ENCODE results near the gene ATPAF1. TPM values are rescaled to one million over a fixed set of nuclear protein-coding genes. Genes with fewer than 3 reads are reported as not detected.

The ATPAF1 gene
- total RNA-seq, 3 donors from 2014 or later = 42.3 to 68.8 (median 44.8) TPM

DNA sequence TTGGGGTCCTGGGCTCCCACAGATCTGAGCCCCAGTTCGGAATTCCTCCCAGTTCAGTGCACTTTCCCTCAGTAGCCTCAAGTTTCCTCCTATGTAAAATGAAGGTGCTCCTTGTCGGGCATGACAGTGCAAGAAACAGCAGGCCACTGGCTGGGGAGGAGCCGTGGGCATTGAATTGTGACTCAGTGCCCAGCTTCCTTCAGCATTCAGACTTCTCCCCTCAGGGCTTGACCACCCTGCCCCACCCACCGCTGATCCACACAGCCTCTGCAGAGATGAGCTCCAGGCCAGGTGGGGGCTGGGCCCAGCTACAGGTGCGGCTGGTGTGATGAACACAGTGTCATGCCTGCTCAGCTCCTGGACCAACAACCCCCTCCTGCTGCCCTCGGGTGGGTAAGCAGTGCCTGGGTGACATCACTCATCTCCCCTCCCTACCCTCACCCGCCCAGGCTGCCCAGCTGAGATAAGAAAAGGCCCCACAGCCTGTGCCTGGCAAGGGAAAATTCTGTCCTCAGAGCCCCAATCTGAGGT lies 56.4 kb downstream of the ATPAF1 start:
- Histone ChIP-seq H3K36me3 (no peaks in the 10 kb centered on the region), H3K4me1 (peaks cover 0 to 20% of the 10 kb centered on the region in 2 donors), H3K4me3 (peak overlapping the region in 1 of 3 donors; percentile 29), H3K9me3 (no peaks in the 10 kb centered on the region), H3K27ac (peak overlapping the region in 1 of 2 donors; percentile 46), H3K27me3 (no peaks in the 10 kb centered on the region)
- intact Hi-C loops (cut with DNase I; ENCODE audit: low total_unique reads) = no loop called here
- DNase-seq (ENCODE audit: low spot score in 2 of 2) = no peak
- no peak for TF ChIP-seq POLR2A (IDR thresholded peaks at IDR 0.05)
- TF ChIP-seq, protein P1, sequence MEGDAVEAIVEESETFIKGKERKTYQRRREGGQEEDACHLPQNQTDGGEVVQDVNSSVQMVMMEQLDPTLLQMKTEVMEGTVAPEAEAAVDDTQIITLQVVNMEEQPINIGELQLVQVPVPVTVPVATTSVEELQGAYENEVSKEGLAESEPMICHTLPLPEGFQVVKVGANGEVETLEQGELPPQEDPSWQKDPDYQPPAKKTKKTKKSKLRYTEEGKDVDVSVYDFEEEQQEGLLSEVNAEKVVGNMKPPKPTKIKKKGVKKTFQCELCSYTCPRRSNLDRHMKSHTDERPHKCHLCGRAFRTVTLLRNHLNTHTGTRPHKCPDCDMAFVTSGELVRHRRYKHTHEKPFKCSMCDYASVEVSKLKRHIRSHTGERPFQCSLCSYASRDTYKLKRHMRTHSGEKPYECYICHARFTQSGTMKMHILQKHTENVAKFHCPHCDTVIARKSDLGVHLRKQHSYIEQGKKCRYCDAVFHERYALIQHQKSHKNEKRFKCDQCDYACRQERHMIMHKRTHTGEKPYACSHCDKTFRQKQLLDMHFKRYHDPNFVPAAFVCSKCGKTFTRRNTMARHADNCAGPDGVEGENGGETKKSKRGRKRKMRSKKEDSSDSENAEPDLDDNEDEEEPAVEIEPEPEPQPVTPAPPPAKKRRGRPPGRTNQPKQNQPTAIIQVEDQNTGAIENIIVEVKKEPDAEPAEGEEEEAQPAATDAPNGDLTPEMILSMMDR (IDR thresholded peaks at IDR 0.05) = no peak

DNA sequence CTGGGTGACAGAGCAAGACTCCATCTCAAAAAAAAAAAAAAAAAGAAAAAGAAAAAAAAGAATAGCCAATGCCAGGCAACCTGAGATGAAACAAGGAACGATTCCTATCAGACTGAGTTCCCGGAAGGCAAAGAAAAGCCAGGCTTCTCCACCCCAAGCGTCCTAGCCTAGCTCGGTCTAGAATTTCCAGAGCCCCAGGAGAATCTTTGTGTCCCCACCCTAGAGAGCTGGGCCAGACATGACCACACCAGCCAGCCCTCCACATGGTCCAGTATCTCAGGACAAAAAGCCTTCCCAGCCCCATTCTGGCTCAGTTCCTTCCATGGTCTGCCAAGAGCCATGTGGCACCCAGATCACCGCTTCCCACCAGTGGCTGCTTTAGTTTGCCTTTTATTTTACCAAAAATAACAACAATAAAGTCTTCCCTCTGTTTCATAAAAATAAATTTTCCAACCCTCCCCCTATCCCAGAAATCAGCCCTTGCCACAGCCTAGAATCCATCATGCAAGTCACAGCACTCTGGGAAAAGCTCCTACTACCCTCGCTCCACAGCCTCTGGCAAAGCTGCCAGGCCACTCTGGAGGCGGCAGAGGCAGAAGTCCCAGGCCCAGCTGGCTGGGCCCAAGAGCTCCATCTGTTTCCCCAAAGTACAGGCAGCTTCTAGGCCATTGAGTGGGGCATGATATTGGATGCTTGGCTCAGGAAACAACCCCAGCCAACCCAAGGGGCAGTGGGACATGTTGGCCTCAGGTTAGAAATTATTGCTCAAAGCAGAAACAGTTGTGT lies 60.6 kb downstream of the ATPAF1 start:
- Histone ChIP-seq H3K36me3 (no peaks in the 10 kb centered on the region), H3K27ac (no peak overlapping the region), H3K4me3 (no peak overlapping the region), H3K4me1 (peaks cover 0 to 5% of the 10 kb centered on the region in 2 donors), H3K27me3 (no peaks in the 10 kb centered on the region), H3K9me3 (no peaks in the 10 kb centered on the region)
- no peak for DNase-seq (ENCODE audit: low spot score in 2 of 2)
- intact Hi-C loops (cut with DNase I; ENCODE audit: low total_unique reads) = no loop called here
- TF ChIP-seq, protein P1 (IDR thresholded peaks at IDR 0.05) = no peak
- TF ChIP-seq POLR2AphosphoS5 (IDR thresholded peaks at IDR 0.05) = no peak
- TF ChIP-seq POLR2A (IDR thresholded peaks at IDR 0.05) = no peak

DNA sequence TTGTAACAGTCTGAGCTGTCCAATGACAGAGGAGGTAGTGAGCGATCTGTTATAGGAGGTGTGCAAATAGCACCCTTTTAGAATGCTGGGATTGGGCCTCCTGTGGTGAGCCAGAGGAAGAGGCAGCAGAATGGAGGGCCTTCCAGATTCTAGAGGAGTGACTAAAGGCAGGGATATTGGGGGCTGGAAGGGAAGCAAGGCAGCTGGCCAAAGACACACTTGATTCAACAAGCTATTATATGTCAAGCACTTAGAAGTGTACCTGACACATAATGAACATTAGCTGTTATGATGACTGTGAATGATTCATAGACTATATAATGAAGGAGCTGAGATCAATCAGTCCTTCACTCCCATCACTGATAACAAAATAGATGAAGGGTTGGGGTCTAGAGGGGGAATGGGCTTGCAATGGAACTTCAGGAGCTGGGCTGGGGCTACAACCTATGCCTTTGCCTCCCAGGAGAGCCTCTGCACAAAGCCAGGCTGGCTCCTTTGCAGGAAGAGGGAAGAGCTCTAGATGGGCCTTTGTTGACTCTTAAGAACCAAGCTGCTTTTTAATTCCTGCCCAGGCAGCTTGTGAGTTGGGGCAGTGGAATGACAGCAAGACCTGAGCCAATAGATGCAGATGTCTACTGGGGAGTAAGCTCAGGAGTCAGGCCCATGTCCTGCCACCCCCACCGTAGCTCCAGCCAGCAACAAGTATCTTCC lies 61.8 kb downstream of the ATPAF1 start:
- no peaks in the 10 kb centered on the region for H3K36me3 ChIP-seq
- no peak overlapping the region for H3K27ac ChIP-seq

DNA sequence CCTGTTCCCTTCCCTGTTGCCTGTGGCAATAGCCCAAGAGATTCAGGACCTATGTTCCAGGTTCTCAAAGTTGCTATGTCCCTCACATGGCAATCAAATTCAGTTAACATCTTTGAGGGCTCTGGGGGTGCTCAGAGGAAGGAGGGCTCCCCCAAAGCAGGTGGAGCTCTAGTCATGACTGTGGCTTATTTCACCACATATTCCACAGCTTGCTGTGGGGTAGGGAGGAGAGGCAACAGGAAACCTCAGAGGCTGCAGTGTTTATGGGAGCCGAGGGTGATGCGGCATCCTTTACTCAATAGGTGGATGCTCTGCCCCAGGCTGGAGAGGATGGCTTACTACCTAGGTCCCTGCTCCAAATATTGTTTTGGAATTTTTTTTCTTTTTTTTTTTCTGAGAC lies 62.9 kb downstream of the ATPAF1 start:
- intact Hi-C loops (cut with DNase I; ENCODE audit: low total_unique reads) = no loop called here
- no peaks in the 10 kb centered on the region for H3K36me3 ChIP-seq
- H3K9me3 ChIP-seq = no peaks in the 10 kb centered on the region
- peak overlapping the region in 2 of 3 donors; percentile 76 to 91 for H3K4me3 ChIP-seq
- DNase-seq (ENCODE audit: low spot score in 2 of 2) = no peak
- no peak overlapping the region for H3K27ac ChIP-seq
- TF ChIP-seq, protein P1 (IDR thresholded peaks at IDR 0.05) = no peak
- no peak for TF ChIP-seq POLR2A (IDR thresholded peaks at IDR 0.05)
- no peak for TF ChIP-seq POLR2AphosphoS5 (IDR thresholded peaks at IDR 0.05)
- H3K27me3 ChIP-seq = no peaks in the 10 kb centered on the region
- peaks cover 0 to 5% of the 10 kb centered on the region in 2 donors for H3K4me1 ChIP-seq

More for the DNA sequence above, 61.8 kb downstream of the ATPAF1 start:
- H3K9me3 ChIP-seq = no peaks in the 10 kb centered on the region
- no peak overlapping the region for H3K4me3 ChIP-seq
- intact Hi-C loops (cut with DNase I; ENCODE audit: low total_unique reads) = no loop called here
- peaks cover 0 to 5% of the 10 kb centered on the region in 2 donors for H3K4me1 ChIP-seq
- TF ChIP-seq POLR2AphosphoS5 (IDR thresholded peaks at IDR 0.05) (no peak), POLR2A (IDR thresholded peaks at IDR 0.05) (no peak)
- TF ChIP-seq, protein P1 (IDR thresholded peaks at IDR 0.05) = no peak
- DNase-seq (ENCODE audit: low spot score in 2 of 2) = no peak
- no peaks in the 10 kb centered on the region for H3K27me3 ChIP-seq
